CD4-positive, alpha-beta memory T cell (primary cell): ENCODE data around the gene STAM. TPM values are rescaled to one million over a fixed set of nuclear protein-coding genes. Genes with fewer than 3 reads are reported as not detected.
"Not testable (repeated sequence)": the region's sequence is repeated elsewhere in the genome, so short reads cannot be mapped to it uniquely, and the experiment has no call there.

Experiments
- CTCF ChIA-PET: fragments of 350-600 bp; sonication (Branson Sonifier 250); formaldehyde crosslinking; loops from one replicate; lab custom pipeline; 2021; ENCODE audit warnings: inconsistent platforms; ENCODE audit not compliant: partially characterized antibody; lab: Charles Lee
- POLR2A ChIA-PET: fragments of 350-600 bp; sonication (Branson Sonifier 250); formaldehyde crosslinking; loops from one replicate; lab custom pipeline; 2021; ENCODE audit not compliant: partially characterized antibody; lab: Charles Lee
- DNase-seq, 5 donors: peaks; one replicate each; pipeline versions ENCODE4 v3.0.0 to v3.0.0-alpha.2; 2020 to 2022; ENCODE audit warnings: mixed read lengths in 1 of 5
- H3K27ac ChIP-seq: one replicate; pipeline ENCODE4 v1.7.0; 2013; ENCODE audit warnings: low read depth, low read length
- H3K27me3 ChIP-seq: 2 replicates; pipeline ENCODE4 v1.7.0; 2013; ENCODE audit warnings: mild to moderate bottlenecking, low read length, moderate library complexity; ENCODE audit not compliant: insufficient read depth
- H3K36me3 ChIP-seq: 2 replicates; pipeline ENCODE4 v1.7.0; 2013; ENCODE audit warnings: mild to moderate bottlenecking, low read length, moderate library complexity; ENCODE audit not compliant: insufficient read depth
- H3K4me1 ChIP-seq: 2 replicates; pipeline ENCODE4 v1.7.0; 2013; ENCODE audit warnings: mild to moderate bottlenecking, low read length, moderate library complexity; ENCODE audit not compliant: insufficient read depth
- H3K4me3 ChIP-seq, 2 donors: one replicate each; pipeline ENCODE4 v1.7.0; 2013; ENCODE audit warnings: low read length in 2 of 2, mild to moderate bottlenecking in 1 of 2
- H3K9me3 ChIP-seq, 2 donors: one replicate each; pipeline ENCODE4 v1.7.0; 2013; ENCODE audit warnings: low read length in 2 of 2, control low read depth in 1 of 2; ENCODE audit not compliant: control insufficient read depth in 1 of 2
- H3K27ac Mint-ChIP-seq, 7 donors: one replicate each; pipeline ENCODE4 v1.8.0; 2020 to 2021; ENCODE audit warnings: mixed read lengths in 7 of 7, mild to moderate bottlenecking in 6 of 7, inconsistent platforms in 3 of 7, moderate library complexity in 3 of 7
- H3K27me3 Mint-ChIP-seq, 2 donors: one replicate each; pipeline ENCODE4 v1.8.0; 2020 to 2021; ENCODE audit warnings: mixed read lengths in 2 of 2
- H3K36me3 Mint-ChIP-seq, 2 donors: one replicate each; pipeline ENCODE4 v1.8.0; 2020 to 2021; ENCODE audit warnings: mixed read lengths in 2 of 2, inconsistent platforms in 1 of 2, mild to moderate bottlenecking in 1 of 2
- H3K4me1 Mint-ChIP-seq, 4 donors: one replicate each; pipeline ENCODE4 v1.8.0; 2020 to 2021; ENCODE audit warnings: mixed read lengths in 4 of 4, mild to moderate bottlenecking in 1 of 4
- H3K4me3 Mint-ChIP-seq, 8 donors: one replicate each; pipeline ENCODE4 v1.8.0; 2020 to 2021; ENCODE audit warnings: mixed read lengths in 8 of 8, mild to moderate bottlenecking in 7 of 8, moderate library complexity in 6 of 8, inconsistent platforms in 3 of 8
- H3K9me3 Mint-ChIP-seq, 8 donors: one replicate each; pipeline ENCODE4 v1.8.0; 2020 to 2021; ENCODE audit warnings: mixed read lengths in 8 of 8, mild to moderate bottlenecking in 5 of 8, inconsistent platforms in 3 of 8, moderate library complexity in 1 of 8
- intact Hi-C: fragments of 100-400 bp; cut with micrococcal nuclease; formaldehyde crosslinking; loops from one replicate; pipeline ENCODE4 v1.15.1; 2023
- polyA plus RNA-seq, 2 donors: library from polyadenylated mRNA; unstranded; fragments of 300-500 nt; fragmentation: Illumina TruSeq; gene quantifications; one replicate each; pipeline ENCODE4 v1.2.3, GENCODE V29; 2021
- total RNA-seq, 2 experiments: library from RNA; stranded (reverse); gene quantifications; one replicate each; pipeline ENCODE4 v1.2.3, GENCODE V29; 2021

Gene STAM
- total and polyA plus RNA-seq, 4 experiments from 2014 or later: 11.3 to 34.0 (median 22.7) TPM

- Histone ChIP-seq H3K4me3 (no peak overlapping the region), H3K4me1 (no peaks in the 10 kb centered on the region), H3K27me3 (no peaks in the 10 kb centered on the region), H3K9me3 (no peaks in the 10 kb centered on the region), H3K36me3 (peaks cover 56% of the 10 kb centered on the region), H3K27ac (no peak overlapping the region)
- Mint-ChIP-seq H3K27ac (no peak overlapping the region), H3K9me3 (no peaks in the 10 kb centered on the region), H3K4me1 (no peaks in the 10 kb centered on the region), H3K36me3 (peaks cover 74 to 83% of the 10 kb centered on the region in 2 donors), H3K27me3 (no peaks in the 10 kb centered on the region), H3K4me3 (no peak overlapping the region)
- intact Hi-C loops: no loop called here
- POLR2A ChIA-PET: no interaction called here
- DNase-seq: no peak
- CTCF ChIA-PET: no interaction called here
These were observed 68.1 kb downstream of the STAM start for GRCh38 chr10:17712053-17712452.

GRCh38 chr10:17712717-17713471 is 68.9 kb downstream of the STAM start:
- Mint-ChIP-seq H3K27ac (no peak overlapping the region), H3K27me3 (no peaks in the 10 kb centered on the region), H3K4me1 (no peaks in the 10 kb centered on the region), H3K36me3 (peaks cover 81 to 83% of the 10 kb centered on the region in 2 donors), H3K4me3 (no peak overlapping the region), H3K9me3 (peaks cover 0 to 2% (median 0%) of the 10 kb centered on the region in 8 donors)
- Histone ChIP-seq H3K4me3 (no peak overlapping the region), H3K4me1 (no peaks in the 10 kb centered on the region), H3K9me3 (no peaks in the 10 kb centered on the region), H3K27ac (no peak overlapping the region), H3K36me3 (peaks cover 56% of the 10 kb centered on the region), H3K27me3 (no peaks in the 10 kb centered on the region)
- ChIA-PET CTCF (no interaction called here), POLR2A (no interaction called here)
- intact Hi-C loops: no loop called here
- no peak for DNase-seq

GRCh38 chr10:17713758-17714157 is 69.8 kb downstream of the STAM start:
- intact Hi-C loops: no loop called here
- Histone ChIP-seq H3K9me3 (no peaks in the 10 kb centered on the region), H3K27ac (no peak overlapping the region), H3K27me3 (no peaks in the 10 kb centered on the region), H3K4me1 (no peaks in the 10 kb centered on the region), H3K4me3 (no peak overlapping the region), H3K36me3 (peaks cover 53% of the 10 kb centered on the region)
- no peaks in the 10 kb centered on the region for H3K4me1 Mint-ChIP-seq
- H3K9me3 Mint-ChIP-seq: peaks cover 0 to 3% (median 0%) of the 10 kb centered on the region in 8 donors
- ChIA-PET CTCF (interaction anchor here (1.5 kb wide), 1 partner anchor 111 kb away, joined by 4 read pairs; no protein-coding TSS in a partner anchor), POLR2A (no interaction called here)
- H3K27me3 Mint-ChIP-seq: no peaks in the 10 kb centered on the region
- no peak for DNase-seq
- H3K36me3 Mint-ChIP-seq: peaks cover 78 to 81% of the 10 kb centered on the region in 2 donors
- H3K27ac Mint-ChIP-seq: peak overlapping the region in 1 of 7 donors; percentile 49
- no peak overlapping the region for H3K4me3 Mint-ChIP-seq

- Histone ChIP-seq H3K9me3 (no peaks in the 10 kb centered on the region), H3K4me1 (no peaks in the 10 kb centered on the region), H3K4me3 (no peak overlapping the region), H3K27me3 (no peaks in the 10 kb centered on the region), H3K27ac (no peak overlapping the region), H3K36me3 (peaks cover 37% of the 10 kb centered on the region)
- DNase-seq: no peak
- no peak overlapping the region for H3K4me3 Mint-ChIP-seq
- peaks cover 0 to 3% (median 0%) of the 10 kb centered on the region in 8 donors for H3K9me3 Mint-ChIP-seq
- no peaks in the 10 kb centered on the region for H3K27me3 Mint-ChIP-seq
- no peak overlapping the region for H3K27ac Mint-ChIP-seq
- H3K36me3 Mint-ChIP-seq: peaks cover 64 to 68% of the 10 kb centered on the region in 2 donors
- intact Hi-C loops: no loop called here
- ChIA-PET POLR2A (no interaction called here), CTCF (no interaction called here)
- peaks cover 0 to 4% (median 0%) of the 10 kb centered on the region in 4 donors for H3K4me1 Mint-ChIP-seq
These were observed 72.2 kb downstream of the STAM start for GRCh38 chr10:17716161-17716560.

GRCh38 chr10:17722317-17723014 is 78.5 kb downstream of the STAM start:
- peaks cover 18 to 33% of the 10 kb centered on the region in 2 donors for H3K36me3 Mint-ChIP-seq
- H3K36me3 ChIP-seq, H3K9me3 ChIP-seq, POLR2A ChIA-PET, H3K27me3 ChIP-seq, H3K4me3 Mint-ChIP-seq, intact Hi-C loops, H3K4me1 ChIP-seq, H3K27ac ChIP-seq, H3K4me1 Mint-ChIP-seq, CTCF ChIA-PET, H3K4me3 ChIP-seq, DNase-seq, H3K27me3 Mint-ChIP-seq: not testable (repeated sequence)
- H3K9me3 Mint-ChIP-seq: peaks cover 0 to 10% (median 0%) of the 10 kb centered on the region in 8 donors
- H3K27ac Mint-ChIP-seq: peak overlapping the region in 1 of 7 donors; percentile 61

GRCh38 chr10:17725703-17726102 is 81.8 kb downstream of the STAM start:
- Mint-ChIP-seq H3K27me3 (no peaks in the 10 kb centered on the region), H3K36me3 (peaks cover 7 to 18% of the 10 kb centered on the region in 2 donors), H3K4me3 (no peak overlapping the region), H3K9me3 (peaks cover 0 to 8% (median 0%) of the 10 kb centered on the region in 8 donors), H3K4me1 (no peaks in the 10 kb centered on the region), H3K27ac (peak overlapping the region in 1 of 7 donors; percentile 2)
- CTCF ChIA-PET: interaction anchor here (0.8 kb wide), 1 partner anchor 17 kb away, joined by 3 read pairs; no protein-coding TSS in a partner anchor
- Histone ChIP-seq H3K27ac (no peak overlapping the region), H3K4me1 (no peaks in the 10 kb centered on the region), H3K9me3 (no peaks in the 10 kb centered on the region), H3K27me3 (no peaks in the 10 kb centered on the region), H3K4me3 (no peak overlapping the region), H3K36me3 (no peaks in the 10 kb centered on the region)
- intact Hi-C loops: no loop called here
- no peak for DNase-seq
- POLR2A ChIA-PET: no interaction called here

GRCh38 chr10:17729630-17730029 is 85.7 kb downstream of the STAM start:
- intact Hi-C loops: no loop called here
- H3K9me3 ChIP-seq: no peaks in the 10 kb centered on the region
- Mint-ChIP-seq H3K4me3 (no peak overlapping the region), H3K9me3 (no peaks in the 10 kb centered on the region), H3K4me1 (no peaks in the 10 kb centered on the region), H3K27ac (no peak overlapping the region), H3K27me3 (no peaks in the 10 kb centered on the region), H3K36me3 (no peaks in the 10 kb centered on the region)
- DNase-seq: no peak
- H3K4me1 ChIP-seq: no peaks in the 10 kb centered on the region
- no peak overlapping the region for H3K27ac ChIP-seq
- ChIA-PET POLR2A (no interaction called here), CTCF (interaction anchor here (1.0 kb wide), 2 partner anchors 13 to 121 kb away, joined by 3 read pairs; no protein-coding TSS in a partner anchor)
- no peaks in the 10 kb centered on the region for H3K36me3 ChIP-seq
- H3K27me3 ChIP-seq: no peaks in the 10 kb centered on the region
- H3K4me3 ChIP-seq: no peak overlapping the region
